Right atrium auricular region (tissue), 2 donors: ENCODE measurements around the gene RCC1. TPM values are rescaled to one million over a fixed set of nuclear protein-coding genes. Genes with fewer than 3 reads are reported as not detected.

ENCODE experiments used
- DNase-seq: peaks from one replicate; pipeline ENCODE4 v3.0.0-alpha.2; 2019; ENCODE audit warnings: low spot score
- H3K27ac ChIP-seq, 2 donors: fragments of 200-600 bp; sonication (generic); 1 replicate in 1 of 2; 2 replicates in 1 of 2; pipeline ENCODE4 v1.5.1; 2016 to 2019
- H3K27me3 ChIP-seq, 2 donors: fragments of 200-600 bp; sonication (generic); one replicate each; pipeline versions ENCODE4 v1.5.1 to v1.6.0; 2017 to 2019
- H3K36me3 ChIP-seq: fragments of 200-600 bp; sonication (generic); one replicate; pipeline ENCODE4 v1.5.1; 2016
- H3K4me1 ChIP-seq, 2 donors: fragments of 200-600 bp; sonication (generic); one replicate each; pipeline versions ENCODE4 v1.5.1 to v1.6.0; 2017 to 2019
- H3K4me3 ChIP-seq, 2 donors: fragments of 200-600 bp; sonication (generic); 1 replicate in 1 of 2; 2 replicates in 1 of 2; pipeline ENCODE4 v1.5.1; 2017 to 2019; ENCODE audit warnings: mild to moderate bottlenecking in 1 of 2, moderate library complexity in 1 of 2
- H3K9me3 ChIP-seq, 2 donors: fragments of 200-600 bp; sonication (generic); one replicate each; pipeline ENCODE4 v1.5.1; 2019
- CTCF ChIP-seq, 2 donors: fragments of 200-600 bp; sonication (generic); IDR thresholded peaks; one replicate each; pipeline ENCODE4 v1.5.1; 2019; ENCODE audit warnings: antibody characterized with exemption in 2 of 2
- total RNA-seq, 2 donors: library from RNA; depleted of rRNA; stranded (reverse); fragments of >200 nt; gene quantifications; one replicate each; pipeline ENCODE4 v1.1.0, GENCODE V29; 2016

The RCC1 gene
- 1 to 10 TPM; 6.2 to 8.1 TPM for total RNA-seq

- H3K4me1 ChIP-seq, result peaks cover 0 to 42% of the 10 kb centered on the region in 2 donors
- no peaks in the 10 kb centered on the region for H3K27me3 ChIP-seq
- no peak for TF ChIP-seq CTCF (IDR thresholded peaks at IDR 0.05)
Measured at GRCh38 chr1:28505406-28506187, at the start of gene RCC1. Gene RCC1, plus strand, starts transcription at chr1:28506043. Its CDS starts 23,824 bp downstream, at chr1:28529867.

GRCh38 chr1:28456078-28456477 is 49.8 kb upstream of the RCC1 start:
- peaks cover 0 to 30% of the 10 kb centered on the region in 2 donors for H3K4me1 ChIP-seq
- no peak for DNase-seq

More at GRCh38 chr1:28505406-28506187, at the start of gene RCC1:
- H3K9me3 ChIP-seq, result no peaks in the 10 kb centered on the region
- peak within 1 kb of the TSS; percentile 69 to 78 for H3K4me3 ChIP-seq
- H3K27ac ChIP-seq, result peak within 1 kb of the TSS; percentile 81 to 85
- peaks cover 30% of the 10 kb centered on the region for H3K36me3 ChIP-seq
- peak; percentile 98 for DNase-seq

GRCh38 chr1:28457678-28458077 is 48.2 kb upstream of the RCC1 start:
- no peak for TF ChIP-seq CTCF (IDR thresholded peaks at IDR 0.05)
- H3K4me1 ChIP-seq, result peaks cover 0 to 30% of the 10 kb centered on the region in 2 donors
- no peak for DNase-seq

More at GRCh38 chr1:28456078-28456477, 49.8 kb upstream of the RCC1 start:
- no peak for TF ChIP-seq CTCF (IDR thresholded peaks at IDR 0.05)
- Histone ChIP-seq H3K27ac (peak overlapping the region in 1 of 2 donors; percentile 25), H3K27me3 (no peaks in the 10 kb centered on the region), H3K36me3 (peaks cover 6% of the 10 kb centered on the region), H3K4me3 (no peak overlapping the region), H3K9me3 (no peaks in the 10 kb centered on the region)

GRCh38 chr1:28458237-28459228 is 47.3 kb upstream of the RCC1 start:
- H3K27me3 ChIP-seq, result no peaks in the 10 kb centered on the region

More at GRCh38 chr1:28457678-28458077, 48.2 kb upstream of the RCC1 start:
- H3K27me3 ChIP-seq, result no peaks in the 10 kb centered on the region
- H3K9me3 ChIP-seq, result no peaks in the 10 kb centered on the region
- peak overlapping the region in 1 of 2 donors; percentile 16 for H3K27ac ChIP-seq
- H3K36me3 ChIP-seq, result peaks cover 11% of the 10 kb centered on the region
- no peak overlapping the region for H3K4me3 ChIP-seq

More at GRCh38 chr1:28458237-28459228, 47.3 kb upstream of the RCC1 start:
- TF ChIP-seq CTCF (IDR thresholded peaks at IDR 0.05), result no peak
- Histone ChIP-seq H3K4me3 (no peak overlapping the region), H3K27ac (peak overlapping the region; percentile 19 to 65), H3K36me3 (peaks cover 7% of the 10 kb centered on the region), H3K9me3 (no peaks in the 10 kb centered on the region), H3K4me1 (peaks cover 0 to 30% of the 10 kb centered on the region in 2 donors)
- no peak for DNase-seq
